Measurements from ENCODE around the gene GALNT6.

GALNT6 gene

DNA sequence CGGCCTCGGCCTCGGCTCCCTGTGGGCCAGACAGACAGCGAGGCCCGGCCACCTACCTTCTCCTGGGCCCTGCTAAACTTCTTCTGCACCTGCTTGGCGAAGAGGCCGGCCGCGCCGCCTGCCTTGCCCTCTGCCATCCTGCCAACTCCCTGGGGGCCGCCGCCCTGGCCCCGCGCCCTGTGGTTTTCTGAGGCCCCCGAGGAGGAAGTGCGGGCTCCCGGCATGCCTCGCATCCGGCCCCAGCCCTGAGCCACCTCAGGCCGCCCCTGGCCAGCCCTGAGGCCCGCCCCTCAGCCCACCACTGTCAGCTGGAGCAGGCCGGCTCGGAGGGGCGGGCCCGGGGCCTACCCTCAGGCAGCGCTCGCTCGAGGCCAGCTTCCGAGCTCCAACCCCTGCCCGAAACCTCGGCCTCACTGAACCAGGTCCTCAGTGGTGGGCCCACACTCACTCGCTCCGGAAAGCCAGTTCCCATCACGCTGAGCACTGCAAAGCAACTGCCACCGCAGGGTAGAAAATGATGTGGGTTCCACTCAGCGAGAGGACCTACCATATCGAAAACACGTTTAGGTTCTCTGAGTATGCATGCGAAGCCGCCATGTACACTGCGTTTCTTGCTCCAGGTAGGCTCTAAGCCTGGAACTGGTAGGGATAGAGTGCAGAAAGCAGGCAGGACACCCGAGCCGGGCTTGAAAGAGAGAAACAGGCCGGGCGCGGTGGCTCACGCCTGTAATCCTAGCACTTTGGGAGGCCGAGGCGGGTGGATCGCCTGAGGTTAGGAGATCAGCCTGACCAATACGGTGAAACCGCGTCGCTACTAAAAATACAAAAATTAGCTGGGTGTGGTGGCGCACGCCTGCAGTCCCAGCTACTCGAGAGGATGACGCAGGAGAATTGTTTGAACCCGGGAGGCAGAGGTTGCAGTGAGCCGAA lies 67.0 kb downstream of the GALNT6 start, which contains the start of gene BIN2:
Gene BIN2, minus strand, starts transcription at position 209 of the 930 bp plus-strand sequence. Its CDS starts 72 bp downstream, at position 137.
- Histone ChIP-seq H2AFZ (ENCODE audit: low read length) (no peak within 1 kb of the TSS), H3K9me3 (replicated peaks in 1 of 2; ENCODE audit: control insufficient read depth in 2 of 2, insufficient read depth in 1 of 2, low read depth in 1 of 2, low read length in 2 of 2) (peaks cover 0 to 2% of the 10 kb centered on the region in 2 donors), H3K27ac (replicated peaks; ENCODE audit: low read length) (no peak within 1 kb of the TSS), H3K14ac (ENCODE audit: low read length) (no peak within 1 kb of the TSS), H3K4me1 (ENCODE audit: control insufficient read depth in 2 of 2, insufficient read depth in 1 of 2, low read depth in 1 of 2, low read length in 2 of 2) (peaks cover 10 to 14% of the 10 kb centered on the region in 2 donors), H3K4ac (ENCODE audit: low read length) (no peak within 1 kb of the TSS), H2BK5ac (ENCODE audit: low read length) (peak within 1 kb of the TSS; percentile 39), H3K27me3 (ENCODE audit: control insufficient read depth in 3 of 3, insufficient read depth in 3 of 3, low read depth in 1 of 3, low read length in 3 of 3) (no peaks in the 10 kb centered on the region), H4K91ac (ENCODE audit: low read depth, low read length, poor library complexity) (no peak within 1 kb of the TSS), H3K4me3 (ENCODE audit: low read length in 2 of 2) (no peak within 1 kb of the TSS), H4K8ac (ENCODE audit: low read depth, low read length) (no peak within 1 kb of the TSS), H2BK120ac (ENCODE audit: low read depth, low read length) (no peak within 1 kb of the TSS), H3K4me2 (ENCODE audit: insufficient read depth, low read length, poor library complexity, severe bottlenecking) (no peak within 1 kb of the TSS), H3K79me1 (ENCODE audit: low read depth, low read length) (no peaks in the 10 kb centered on the region), H3K18ac (ENCODE audit: low read length) (peak within 1 kb of the TSS; percentile 81), H3K9ac (ENCODE audit: low read depth, low read length, poor library complexity) (no peak within 1 kb of the TSS), H3K36me3 (replicated peaks in 1 of 2; ENCODE audit: control insufficient read depth in 2 of 2, insufficient read depth in 2 of 2, low read length in 2 of 2) (no peaks in the 10 kb centered on the region), H2BK15ac (ENCODE audit: low read length) (peak within 1 kb of the TSS; percentile 40), H2AK5ac (ENCODE audit: low read depth, low read length) (peak within 1 kb of the TSS; percentile 97), H3K23ac (ENCODE audit: low read depth, low read length, poor library complexity) (no peak within 1 kb of the TSS), H2BK12ac (ENCODE audit: low read length) (peak within 1 kb of the TSS; percentile 93)
- no CpG with 5 or more reads among the region's 60 CpGs for WGBS, 2 donors (ENCODE audit: extremely low coverage in 2 of 2, insufficient read length in 2 of 2, insufficient replicate concordance in 1 of 2)
- no peak for DNase-seq (ENCODE audit: low spot score)

DNA sequence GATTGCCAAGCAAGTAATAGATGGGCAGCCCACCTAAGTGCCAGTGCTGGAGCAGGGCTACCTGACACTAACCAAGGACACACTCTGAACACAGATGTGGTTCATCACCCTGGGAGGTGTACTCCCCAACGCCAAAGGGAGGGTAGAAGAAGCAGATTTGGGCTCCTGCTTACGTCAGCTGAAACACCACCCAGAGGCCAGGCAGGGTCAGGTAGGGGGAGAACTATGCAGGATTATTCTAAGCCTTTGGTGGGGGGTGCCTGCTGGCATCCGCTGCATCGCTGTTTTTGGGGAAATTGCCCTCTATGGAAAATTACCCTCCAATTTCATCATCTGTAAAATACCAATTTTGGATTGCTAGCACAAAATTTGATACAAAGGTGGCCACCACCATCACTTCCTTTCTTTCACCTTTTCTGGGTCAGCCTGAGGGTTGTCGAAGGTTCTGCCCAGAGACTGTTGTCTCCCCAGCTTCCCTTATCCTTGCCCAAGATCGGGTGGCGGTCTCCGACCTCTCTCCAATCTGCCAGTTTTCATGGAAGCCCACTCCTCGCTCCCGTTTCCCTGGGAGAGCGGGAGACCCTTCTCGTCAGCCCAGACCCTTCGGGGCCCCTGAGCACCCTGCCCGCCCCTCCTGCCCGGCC lies 67.8 kb downstream of the GALNT6 start:
- Histone ChIP-seq H2AFZ (ENCODE audit: low read length) (no peak overlapping the region), H3K4me1 (ENCODE audit: control insufficient read depth in 2 of 2, insufficient read depth in 1 of 2, low read depth in 1 of 2, low read length in 2 of 2) (peaks cover 10 to 18% of the 10 kb centered on the region in 2 donors), H3K9me3 (replicated peaks in 1 of 2; ENCODE audit: control insufficient read depth in 2 of 2, insufficient read depth in 1 of 2, low read depth in 1 of 2, low read length in 2 of 2) (peaks cover 0 to 2% of the 10 kb centered on the region in 2 donors), H3K79me1 (ENCODE audit: low read depth, low read length) (no peaks in the 10 kb centered on the region), H3K36me3 (replicated peaks in 1 of 2; ENCODE audit: control insufficient read depth in 2 of 2, insufficient read depth in 2 of 2, low read length in 2 of 2) (no peaks in the 10 kb centered on the region), H3K23ac (ENCODE audit: low read depth, low read length, poor library complexity) (no peak overlapping the region), H4K8ac (ENCODE audit: low read depth, low read length) (no peak overlapping the region), H3K27me3 (ENCODE audit: control insufficient read depth in 3 of 3, insufficient read depth in 3 of 3, low read depth in 1 of 3, low read length in 3 of 3) (no peaks in the 10 kb centered on the region), H3K9ac (ENCODE audit: low read depth, low read length, poor library complexity) (no peak overlapping the region), H2BK15ac (ENCODE audit: low read length) (no peak overlapping the region), H3K14ac (ENCODE audit: low read length) (no peak overlapping the region), H2AK5ac (ENCODE audit: low read depth, low read length) (peak overlapping the region; percentile 97), H2BK12ac (ENCODE audit: low read length) (peak overlapping the region; percentile 78), H2BK120ac (ENCODE audit: low read depth, low read length) (no peak overlapping the region), H3K4me2 (ENCODE audit: insufficient read depth, low read length, poor library complexity, severe bottlenecking) (no peak overlapping the region), H3K18ac (ENCODE audit: low read length) (peak overlapping the region; percentile 81), H3K4me3 (ENCODE audit: low read length in 2 of 2) (no peak overlapping the region), H4K91ac (ENCODE audit: low read depth, low read length, poor library complexity) (no peak overlapping the region), H3K4ac (ENCODE audit: low read length) (no peak overlapping the region), H2BK5ac (ENCODE audit: low read length) (peak overlapping the region; percentile 39), H3K27ac (replicated peaks; ENCODE audit: low read length) (no peak overlapping the region)
- DNase-seq (ENCODE audit: low spot score): no peak
- no CpG with 5 or more reads among the region's 15 CpGs for WGBS, 2 donors (ENCODE audit: extremely low coverage in 2 of 2, insufficient read length in 2 of 2, insufficient replicate concordance in 1 of 2)

DNA sequence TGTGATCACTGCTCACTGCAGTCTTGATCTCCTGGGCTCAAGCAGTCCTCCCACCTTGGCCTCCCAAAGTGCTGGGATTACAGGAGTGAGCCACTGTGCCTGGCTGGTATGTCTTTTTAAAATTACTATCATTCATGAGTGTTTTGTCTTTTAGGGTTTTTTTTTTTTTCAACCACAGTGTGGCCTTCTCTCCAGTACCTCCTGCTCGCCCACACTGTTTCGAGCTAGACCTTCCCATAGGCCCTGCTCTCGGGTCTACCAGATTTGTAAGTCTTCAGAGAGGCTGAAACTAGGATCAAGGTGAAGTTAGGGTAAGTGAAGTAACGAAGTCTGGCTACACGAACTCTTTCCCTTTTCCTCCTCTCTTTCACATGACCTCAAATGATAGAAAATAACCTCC lies 68.8 kb downstream of the GALNT6 start:
- H3K9me3 ChIP-seq (replicated peaks in 1 of 2; ENCODE audit: control insufficient read depth in 2 of 2, insufficient read depth in 1 of 2, low read depth in 1 of 2, low read length in 2 of 2): peaks cover 0 to 2% of the 10 kb centered on the region in 2 donors
- no peaks in the 10 kb centered on the region for H3K27me3 ChIP-seq (ENCODE audit: control insufficient read depth in 3 of 3, insufficient read depth in 3 of 3, low read depth in 1 of 3, low read length in 3 of 3)
- no peak overlapping the region for H3K23ac ChIP-seq (ENCODE audit: low read depth, low read length, poor library complexity)
- no peaks in the 10 kb centered on the region for H3K79me1 ChIP-seq (ENCODE audit: low read depth, low read length)
- no peak overlapping the region for H3K27ac ChIP-seq (replicated peaks; ENCODE audit: low read length)
- no peak overlapping the region for H2BK15ac ChIP-seq (ENCODE audit: low read length)
- no peak overlapping the region for H4K8ac ChIP-seq (ENCODE audit: low read depth, low read length)
- H2BK12ac ChIP-seq (ENCODE audit: low read length): no peak overlapping the region
- H4K91ac ChIP-seq (ENCODE audit: low read depth, low read length, poor library complexity): no peak overlapping the region
- H3K36me3 ChIP-seq (replicated peaks in 1 of 2; ENCODE audit: control insufficient read depth in 2 of 2, insufficient read depth in 2 of 2, low read length in 2 of 2): no peaks in the 10 kb centered on the region
- H3K4ac ChIP-seq (ENCODE audit: low read length): no peak overlapping the region
- H2BK5ac ChIP-seq (ENCODE audit: low read length): no peak overlapping the region
- no peak overlapping the region for H3K18ac ChIP-seq (ENCODE audit: low read length)
- no CpG with 5 or more reads among the region's 5 CpGs for WGBS, 2 donors (ENCODE audit: extremely low coverage in 2 of 2, insufficient read length in 2 of 2, insufficient replicate concordance in 1 of 2)
- no peak overlapping the region for H3K4me2 ChIP-seq (ENCODE audit: insufficient read depth, low read length, poor library complexity, severe bottlenecking)
- no peak overlapping the region for H2AK5ac ChIP-seq (ENCODE audit: low read depth, low read length)
- peaks cover 10 to 18% of the 10 kb centered on the region in 2 donors for H3K4me1 ChIP-seq (ENCODE audit: control insufficient read depth in 2 of 2, insufficient read depth in 1 of 2, low read depth in 1 of 2, low read length in 2 of 2)
- no peak for DNase-seq (ENCODE audit: low spot score)
- H3K14ac ChIP-seq (ENCODE audit: low read length): no peak overlapping the region
- no peak overlapping the region for H2AFZ ChIP-seq (ENCODE audit: low read length)
- H2BK120ac ChIP-seq (ENCODE audit: low read depth, low read length): no peak overlapping the region
- no peak overlapping the region for H3K4me3 ChIP-seq (ENCODE audit: low read length in 2 of 2)
- H3K9ac ChIP-seq (ENCODE audit: low read depth, low read length, poor library complexity): no peak overlapping the region

DNA sequence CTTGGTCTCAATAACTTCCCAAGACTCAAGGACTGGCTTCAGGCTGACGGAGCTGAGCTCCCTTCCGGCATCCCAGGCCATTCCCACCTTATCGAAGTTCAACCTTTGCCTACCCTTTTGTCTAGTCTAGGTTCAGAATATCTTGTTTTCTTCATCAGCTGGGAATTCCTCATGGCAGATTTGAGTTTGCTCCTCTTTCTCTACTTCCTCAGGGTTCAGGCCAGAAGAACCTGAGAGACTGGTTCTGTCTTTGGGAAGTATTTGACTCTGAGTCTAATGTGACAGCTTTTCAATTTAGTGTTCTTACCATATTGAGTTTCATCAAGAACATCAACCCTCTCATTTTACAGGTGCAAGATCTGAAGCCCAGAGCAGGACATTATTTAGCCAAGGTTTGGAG lies 69.3 kb downstream of the GALNT6 start:
- H3K27me3 ChIP-seq (ENCODE audit: control insufficient read depth in 3 of 3, insufficient read depth in 3 of 3, low read depth in 1 of 3, low read length in 3 of 3): no peaks in the 10 kb centered on the region
- H3K9ac ChIP-seq (ENCODE audit: low read depth, low read length, poor library complexity): no peak overlapping the region
- H4K8ac ChIP-seq (ENCODE audit: low read depth, low read length): no peak overlapping the region
- H2BK15ac ChIP-seq (ENCODE audit: low read length): no peak overlapping the region
- no peak for DNase-seq (ENCODE audit: low spot score)
- H3K4ac ChIP-seq (ENCODE audit: low read length): no peak overlapping the region
- no peak overlapping the region for H3K4me3 ChIP-seq (ENCODE audit: low read length in 2 of 2)
- no peak overlapping the region for H2AK5ac ChIP-seq (ENCODE audit: low read depth, low read length)
- no peak overlapping the region for H2BK12ac ChIP-seq (ENCODE audit: low read length)
- WGBS, 2 donors (ENCODE audit: extremely low coverage in 2 of 2, insufficient read length in 2 of 2, insufficient replicate concordance in 1 of 2): no CpG with 5 or more reads among the region's 3 CpGs
- no peaks in the 10 kb centered on the region for H3K79me1 ChIP-seq (ENCODE audit: low read depth, low read length)
- no peak overlapping the region for H2BK5ac ChIP-seq (ENCODE audit: low read length)
- H3K4me1 ChIP-seq (ENCODE audit: control insufficient read depth in 2 of 2, insufficient read depth in 1 of 2, low read depth in 1 of 2, low read length in 2 of 2): peaks cover 10 to 18% of the 10 kb centered on the region in 2 donors
- no peak overlapping the region for H3K4me2 ChIP-seq (ENCODE audit: insufficient read depth, low read length, poor library complexity, severe bottlenecking)
- H3K14ac ChIP-seq (ENCODE audit: low read length): no peak overlapping the region
- peaks cover 0 to 2% of the 10 kb centered on the region in 2 donors for H3K9me3 ChIP-seq (replicated peaks in 1 of 2; ENCODE audit: control insufficient read depth in 2 of 2, insufficient read depth in 1 of 2, low read depth in 1 of 2, low read length in 2 of 2)
- no peak overlapping the region for H4K91ac ChIP-seq (ENCODE audit: low read depth, low read length, poor library complexity)
- no peak overlapping the region for H3K18ac ChIP-seq (ENCODE audit: low read length)
- no peak overlapping the region for H3K27ac ChIP-seq (replicated peaks; ENCODE audit: low read length)
- H2AFZ ChIP-seq (ENCODE audit: low read length): no peak overlapping the region
- H3K36me3 ChIP-seq (replicated peaks in 1 of 2; ENCODE audit: control insufficient read depth in 2 of 2, insufficient read depth in 2 of 2, low read length in 2 of 2): no peaks in the 10 kb centered on the region
- H3K23ac ChIP-seq (ENCODE audit: low read depth, low read length, poor library complexity): no peak overlapping the region
- no peak overlapping the region for H2BK120ac ChIP-seq (ENCODE audit: low read depth, low read length)
